Neutrophil (primary cell): ENCODE measurements around the gene APBA3.

Experiments used
- H3K27ac ChIP-seq: fragments of 200-600 bp; sonication (generic); 2 replicates; pipeline ENCODE4 v1.5.1; 2016; ENCODE audit warnings: mild to moderate bottlenecking, moderate library complexity
- H3K27me3 ChIP-seq: fragments of 200-600 bp; sonication (generic); 2 replicates; pipeline ENCODE4 v1.6.0; 2016; ENCODE audit warnings: mild to moderate bottlenecking
- H3K36me3 ChIP-seq: fragments of 200-600 bp; sonication (generic); 2 replicates; pipeline ENCODE4 v1.5.1; 2017
- H3K4me1 ChIP-seq, 2 experiments: fragments of 200-600 bp in 1 of 2; sonication (generic) in 1 of 2; 1 replicate in 1 of 2; 2 replicates in 1 of 2; pipeline versions ENCODE4 v1.5.1 to v1.6.1; 2013 to 2016; ENCODE audit warnings: low read depth in 1 of 2, low read length in 1 of 2, mild to moderate bottlenecking in 1 of 2, moderate library complexity in 1 of 2; ENCODE audit not compliant: control insufficient read depth in 1 of 2, insufficient read depth in 1 of 2
- H3K4me3 ChIP-seq, 2 experiments: fragments of 200-600 bp in 1 of 2; sonication (generic) in 1 of 2; 1 replicate in 1 of 2; 2 replicates in 1 of 2; pipeline ENCODE4 v1.5.1; 2013 to 2016; ENCODE audit warnings: low read depth in 1 of 2, low read length in 1 of 2, mild to moderate bottlenecking in 1 of 2, moderate library complexity in 1 of 2
- H3K9me3 ChIP-seq: fragments of 200-600 bp; sonication (generic); 2 replicates; pipeline ENCODE4 v1.5.1; 2016
- TF ChIP-seq, protein P1 (sequence below): fragments of 200-600 bp; sonication (generic); IDR thresholded peaks from 2 replicates; pipeline ENCODE4 v1.5.1; 2016; ENCODE audit warnings: antibody characterized with exemption

The APBA3 gene

DNA sequence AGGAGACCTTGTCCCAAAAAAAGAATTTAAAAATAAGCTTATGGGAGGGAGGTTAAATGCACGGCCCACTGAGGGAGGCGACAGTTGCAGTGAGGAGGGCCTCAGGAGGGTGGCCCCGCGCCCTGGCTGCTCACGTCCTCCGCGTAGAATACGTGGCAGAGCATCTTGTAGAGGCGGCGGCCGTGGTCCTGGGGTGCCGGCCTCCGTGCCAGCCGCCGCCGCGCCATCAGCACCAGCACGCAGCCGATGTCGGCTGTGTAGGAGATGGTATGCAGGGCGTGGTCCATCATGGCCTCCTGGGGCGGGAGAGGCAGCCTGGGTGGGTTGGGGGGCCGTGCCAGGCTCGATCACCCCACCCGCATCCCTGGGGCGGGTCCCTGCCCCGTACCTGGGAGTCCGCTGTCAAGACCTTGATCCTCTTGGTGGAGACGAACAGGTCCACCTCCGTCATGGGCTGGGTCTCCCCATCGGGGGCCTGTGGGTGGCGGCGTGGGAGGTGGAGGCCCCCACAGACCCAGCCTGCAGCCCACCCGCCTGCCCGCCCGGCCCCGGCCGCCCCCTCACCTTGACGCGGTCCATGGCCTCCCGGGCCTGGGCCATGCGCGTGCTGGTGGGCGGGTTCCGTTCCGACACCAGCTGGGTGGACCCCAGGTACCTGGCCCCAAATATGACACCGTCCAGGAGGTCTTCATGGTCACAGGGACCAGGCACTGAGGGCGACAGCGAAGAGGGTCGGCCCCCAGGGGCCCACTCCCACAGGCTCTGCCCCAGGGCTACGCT is 7.7 kb downstream of the APBA3 start:
- no peak overlapping the region for H3K27ac ChIP-seq
- TF ChIP-seq, protein P1, sequence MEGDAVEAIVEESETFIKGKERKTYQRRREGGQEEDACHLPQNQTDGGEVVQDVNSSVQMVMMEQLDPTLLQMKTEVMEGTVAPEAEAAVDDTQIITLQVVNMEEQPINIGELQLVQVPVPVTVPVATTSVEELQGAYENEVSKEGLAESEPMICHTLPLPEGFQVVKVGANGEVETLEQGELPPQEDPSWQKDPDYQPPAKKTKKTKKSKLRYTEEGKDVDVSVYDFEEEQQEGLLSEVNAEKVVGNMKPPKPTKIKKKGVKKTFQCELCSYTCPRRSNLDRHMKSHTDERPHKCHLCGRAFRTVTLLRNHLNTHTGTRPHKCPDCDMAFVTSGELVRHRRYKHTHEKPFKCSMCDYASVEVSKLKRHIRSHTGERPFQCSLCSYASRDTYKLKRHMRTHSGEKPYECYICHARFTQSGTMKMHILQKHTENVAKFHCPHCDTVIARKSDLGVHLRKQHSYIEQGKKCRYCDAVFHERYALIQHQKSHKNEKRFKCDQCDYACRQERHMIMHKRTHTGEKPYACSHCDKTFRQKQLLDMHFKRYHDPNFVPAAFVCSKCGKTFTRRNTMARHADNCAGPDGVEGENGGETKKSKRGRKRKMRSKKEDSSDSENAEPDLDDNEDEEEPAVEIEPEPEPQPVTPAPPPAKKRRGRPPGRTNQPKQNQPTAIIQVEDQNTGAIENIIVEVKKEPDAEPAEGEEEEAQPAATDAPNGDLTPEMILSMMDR = no peak

DNA sequence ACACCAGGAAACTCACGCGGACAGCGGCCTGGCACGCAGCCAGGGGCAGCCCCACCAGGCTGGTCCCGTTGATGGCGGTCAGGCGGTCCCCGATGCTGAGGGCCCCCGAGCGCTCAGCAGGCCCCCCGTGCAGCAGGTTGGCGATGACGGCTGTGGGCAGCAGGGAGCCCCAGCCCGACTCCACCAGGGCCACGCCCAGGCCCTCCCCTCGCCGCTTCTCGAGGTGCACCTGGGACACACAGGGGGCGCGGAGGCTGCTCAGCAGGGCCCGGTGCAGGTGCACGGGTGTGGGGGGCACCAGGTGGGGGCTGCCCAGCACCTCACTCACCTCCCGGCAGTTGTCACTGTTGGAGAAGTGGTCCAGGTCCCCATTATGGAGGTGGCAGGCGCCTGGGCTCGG is 9.0 kb downstream of the APBA3 start:
- peaks cover 57% of the 10 kb centered on the region for H3K36me3 ChIP-seq
- H3K4me3 ChIP-seq = no peak overlapping the region
- TF ChIP-seq, protein P1 = no peak
- H3K27ac ChIP-seq = no peak overlapping the region
- no peaks in the 10 kb centered on the region for H3K9me3 ChIP-seq
- no peaks in the 10 kb centered on the region for H3K27me3 ChIP-seq
- H3K4me1 ChIP-seq = no peaks in the 10 kb centered on the region

More for the DNA sequence above, 7.7 kb downstream of the APBA3 start:
- Histone ChIP-seq H3K27me3 (no peaks in the 10 kb centered on the region), H3K36me3 (peaks cover 70% of the 10 kb centered on the region), H3K4me3 (no peak overlapping the region), H3K9me3 (no peaks in the 10 kb centered on the region), H3K4me1 (no peaks in the 10 kb centered on the region)

DNA sequence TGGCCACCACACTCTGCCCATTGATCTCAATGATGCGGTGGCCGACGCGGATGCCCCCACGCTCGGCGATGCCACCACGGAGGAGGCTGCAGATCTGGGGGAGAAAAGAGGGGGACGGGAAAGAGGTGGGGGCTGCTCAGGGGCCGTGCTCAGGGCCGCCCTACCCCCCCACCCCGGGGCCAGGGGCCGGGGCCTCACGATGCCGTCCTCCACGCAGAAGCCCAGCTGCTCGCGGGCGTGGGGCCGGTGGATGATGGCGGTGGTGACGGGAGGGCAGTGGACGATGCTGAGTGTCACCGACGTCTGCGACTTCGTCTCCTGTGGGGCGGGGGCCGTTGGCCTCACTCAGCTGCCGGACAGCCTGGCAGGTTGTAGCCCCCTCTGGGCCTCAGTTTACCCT is 10.3 kb downstream of the APBA3 start:
- Histone ChIP-seq H3K9me3 (no peaks in the 10 kb centered on the region), H3K4me1 (no peaks in the 10 kb centered on the region), H3K27ac (no peak overlapping the region), H3K36me3 (peaks cover 52% of the 10 kb centered on the region), H3K27me3 (no peaks in the 10 kb centered on the region), H3K4me3 (no peak overlapping the region)
- TF ChIP-seq, protein P1 = no peak

DNA sequence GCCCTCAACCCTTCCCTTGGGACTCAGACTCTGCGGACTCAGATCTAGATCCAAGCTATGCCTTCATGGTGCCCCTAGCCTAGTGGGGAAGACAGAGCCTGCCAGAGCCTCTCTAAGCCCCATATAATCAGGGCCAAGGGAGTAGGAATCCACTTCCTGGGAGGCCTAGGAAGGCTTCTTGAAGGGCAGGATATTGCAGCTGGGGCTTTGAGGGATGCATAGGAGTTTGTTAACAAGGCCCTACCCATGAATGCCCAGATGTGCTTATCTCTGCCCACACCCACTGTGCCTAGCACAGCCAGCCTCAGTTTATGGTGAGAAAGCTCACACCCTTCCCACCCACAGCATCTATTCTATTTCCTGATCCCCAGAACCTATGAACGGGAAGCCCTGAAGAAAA is 11.3 kb downstream of the APBA3 start:
- H3K4me3 ChIP-seq = no peak overlapping the region
- no peaks in the 10 kb centered on the region for H3K9me3 ChIP-seq
- H3K27ac ChIP-seq = no peak overlapping the region
- H3K4me1 ChIP-seq = no peaks in the 10 kb centered on the region
- H3K27me3 ChIP-seq = no peaks in the 10 kb centered on the region
- peaks cover 52% of the 10 kb centered on the region for H3K36me3 ChIP-seq
- TF ChIP-seq, protein P1 = no peak

DNA sequence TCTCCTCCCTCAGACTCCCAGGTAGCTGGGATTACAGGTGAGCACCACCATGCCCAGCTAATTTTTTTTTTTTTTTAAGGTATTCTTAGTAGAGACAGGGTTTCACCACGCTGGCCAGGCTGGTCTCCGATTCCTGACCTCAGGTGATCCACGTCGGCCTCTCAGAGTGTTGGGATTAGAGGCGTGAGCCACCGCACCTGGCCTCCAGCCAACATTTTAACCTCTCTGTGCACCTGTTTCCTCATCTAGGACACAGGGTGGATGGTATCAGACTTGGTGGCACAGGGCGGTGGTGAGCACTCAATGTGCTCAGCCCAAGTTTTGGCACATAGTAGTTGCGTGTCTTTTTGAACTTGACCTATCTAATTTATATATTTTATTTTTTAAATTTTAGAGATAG is 12.5 kb downstream of the APBA3 start:
- H3K27me3 ChIP-seq = no peaks in the 10 kb centered on the region
- no peak overlapping the region for H3K27ac ChIP-seq
- H3K4me1 ChIP-seq = no peaks in the 10 kb centered on the region
- no peak overlapping the region for H3K4me3 ChIP-seq
- no peaks in the 10 kb centered on the region for H3K9me3 ChIP-seq
- TF ChIP-seq, protein P1 = no peak
- peaks cover 47% of the 10 kb centered on the region for H3K36me3 ChIP-seq
